OCI-LY3 (cell line): ENCODE results near the gene PRADC1.

Source experiments
- EZH2phosphoT487 ChIP-seq: fragments of 200-600 bp; shearing (Covaris generic); IDR thresholded peaks from 2 replicates; pipeline ENCODE4 v1.6.1; 2018; ENCODE audit warnings: antibody characterized with exemption, mixed run types, low read depth
- TF ChIP-seq, protein P1 (sequence below): fragments of 200-600, 300-600 bp; sonication (generic); IDR thresholded peaks from 2 replicates; pipeline ENCODE4 v1.5.1; 2014; ENCODE audit warnings: antibody characterized with exemption, low read length, low read depth

DNA sequence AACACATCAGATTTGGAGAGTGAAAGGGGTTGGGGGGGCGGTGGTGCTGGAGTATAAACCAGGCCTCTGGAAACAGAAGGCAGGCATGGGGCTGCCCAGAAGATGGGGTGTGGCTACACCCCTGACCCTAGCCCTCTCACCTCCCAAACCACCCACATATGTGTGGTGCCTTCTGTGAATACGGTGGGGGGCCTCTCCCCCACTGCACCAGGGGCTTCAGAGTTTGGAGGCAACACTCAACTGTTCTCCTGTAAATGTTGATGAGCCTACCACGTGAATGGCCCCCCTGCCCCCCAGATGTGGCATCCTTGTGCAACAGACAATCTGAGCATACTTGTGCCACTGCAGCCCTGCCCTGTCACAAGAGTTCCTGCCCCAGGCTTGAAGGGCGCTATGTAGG lies 31.7 kb upstream of the PRADC1 start:
- TF ChIP-seq, protein P1, sequence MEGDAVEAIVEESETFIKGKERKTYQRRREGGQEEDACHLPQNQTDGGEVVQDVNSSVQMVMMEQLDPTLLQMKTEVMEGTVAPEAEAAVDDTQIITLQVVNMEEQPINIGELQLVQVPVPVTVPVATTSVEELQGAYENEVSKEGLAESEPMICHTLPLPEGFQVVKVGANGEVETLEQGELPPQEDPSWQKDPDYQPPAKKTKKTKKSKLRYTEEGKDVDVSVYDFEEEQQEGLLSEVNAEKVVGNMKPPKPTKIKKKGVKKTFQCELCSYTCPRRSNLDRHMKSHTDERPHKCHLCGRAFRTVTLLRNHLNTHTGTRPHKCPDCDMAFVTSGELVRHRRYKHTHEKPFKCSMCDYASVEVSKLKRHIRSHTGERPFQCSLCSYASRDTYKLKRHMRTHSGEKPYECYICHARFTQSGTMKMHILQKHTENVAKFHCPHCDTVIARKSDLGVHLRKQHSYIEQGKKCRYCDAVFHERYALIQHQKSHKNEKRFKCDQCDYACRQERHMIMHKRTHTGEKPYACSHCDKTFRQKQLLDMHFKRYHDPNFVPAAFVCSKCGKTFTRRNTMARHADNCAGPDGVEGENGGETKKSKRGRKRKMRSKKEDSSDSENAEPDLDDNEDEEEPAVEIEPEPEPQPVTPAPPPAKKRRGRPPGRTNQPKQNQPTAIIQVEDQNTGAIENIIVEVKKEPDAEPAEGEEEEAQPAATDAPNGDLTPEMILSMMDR: no peak
- TF ChIP-seq EZH2phosphoT487: no peak
